ENCODE data around the gene HDAC7.

Gene HDAC7

DNA sequence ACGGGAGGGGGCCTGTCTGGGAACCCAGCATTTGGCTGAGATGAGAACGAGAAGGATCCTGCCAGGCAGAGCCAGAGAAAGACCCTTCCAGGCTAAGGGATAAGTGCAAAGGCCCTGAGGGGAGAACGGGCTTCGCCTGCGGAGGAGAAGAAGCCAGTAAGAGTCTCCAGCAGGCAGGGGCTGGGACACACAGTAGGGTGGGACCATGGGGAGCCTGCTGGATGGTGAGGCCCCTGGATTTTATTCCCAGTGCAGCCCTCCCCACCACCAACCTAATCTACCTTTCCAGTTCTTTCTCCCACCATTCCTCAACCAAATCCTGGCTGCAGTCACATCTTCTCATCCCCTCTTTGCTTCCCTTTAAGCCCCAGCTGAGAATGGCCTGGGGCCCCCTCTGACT lies 73.6 kb downstream of the HDAC7 start:
- DNase-seq (ENCODE audit: low spot score) = no peak

DNA sequence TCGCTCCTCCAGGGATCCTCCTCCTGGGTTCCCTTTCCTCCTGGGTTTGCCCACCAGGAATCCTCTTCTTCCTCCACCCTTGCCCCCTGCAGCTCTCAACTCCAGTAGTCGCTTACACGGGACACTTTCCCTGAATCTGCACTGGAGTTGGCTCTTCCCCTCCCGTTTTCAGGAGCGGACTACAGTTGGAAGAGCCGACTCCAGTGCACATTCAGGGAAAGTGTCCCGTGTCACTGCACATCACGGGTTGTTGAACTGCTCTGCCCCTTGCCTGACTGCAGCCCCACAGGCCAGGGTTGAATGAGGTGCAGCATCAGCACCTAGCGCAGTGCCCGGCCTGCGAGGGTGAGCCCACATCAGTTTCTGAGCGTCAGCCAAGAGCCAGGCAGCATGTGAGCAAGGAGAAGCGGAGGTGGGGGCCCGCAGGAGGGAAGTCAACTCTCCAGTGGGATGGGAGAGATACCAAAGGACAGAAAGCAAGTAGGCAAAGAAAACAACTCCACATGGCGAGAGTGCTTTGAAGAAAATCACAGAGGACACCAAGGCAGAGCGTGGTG lies 74.1 kb downstream of the HDAC7 start:
- DNase-seq (ENCODE audit: low spot score) = no peak

DNA sequence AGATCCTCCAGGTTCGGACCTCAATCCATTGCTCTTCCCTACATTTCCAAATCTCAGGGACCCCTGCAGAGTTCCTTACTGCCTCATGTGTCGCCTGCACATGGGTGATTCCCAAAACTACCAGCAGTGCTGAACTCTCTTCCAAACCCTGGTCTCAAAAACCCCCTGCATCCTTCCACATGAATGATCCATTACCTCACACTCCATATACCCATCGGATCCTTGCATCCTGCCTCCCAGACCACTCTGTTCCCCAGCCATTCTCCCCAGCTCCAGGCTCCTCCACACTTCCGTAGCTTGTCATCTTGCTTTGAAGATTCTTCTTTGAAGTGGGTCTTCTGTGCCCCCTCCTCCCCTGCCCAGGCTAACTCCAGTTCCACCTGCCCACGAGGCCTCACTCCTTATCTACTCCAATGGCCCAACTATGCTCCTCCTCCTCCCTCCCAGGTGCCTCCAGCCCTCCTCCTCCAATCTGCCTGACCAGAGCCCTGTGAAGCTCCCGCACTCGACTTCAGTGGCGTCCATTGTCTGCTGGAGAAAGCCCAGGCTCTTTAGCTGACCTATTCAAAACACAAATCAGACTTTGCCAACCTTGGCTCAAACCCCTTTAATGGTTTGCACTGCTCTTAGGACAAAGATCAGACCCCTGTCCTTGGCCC lies 74.8 kb downstream of the HDAC7 start:
- no peak for DNase-seq (ENCODE audit: low spot score)

DNA sequence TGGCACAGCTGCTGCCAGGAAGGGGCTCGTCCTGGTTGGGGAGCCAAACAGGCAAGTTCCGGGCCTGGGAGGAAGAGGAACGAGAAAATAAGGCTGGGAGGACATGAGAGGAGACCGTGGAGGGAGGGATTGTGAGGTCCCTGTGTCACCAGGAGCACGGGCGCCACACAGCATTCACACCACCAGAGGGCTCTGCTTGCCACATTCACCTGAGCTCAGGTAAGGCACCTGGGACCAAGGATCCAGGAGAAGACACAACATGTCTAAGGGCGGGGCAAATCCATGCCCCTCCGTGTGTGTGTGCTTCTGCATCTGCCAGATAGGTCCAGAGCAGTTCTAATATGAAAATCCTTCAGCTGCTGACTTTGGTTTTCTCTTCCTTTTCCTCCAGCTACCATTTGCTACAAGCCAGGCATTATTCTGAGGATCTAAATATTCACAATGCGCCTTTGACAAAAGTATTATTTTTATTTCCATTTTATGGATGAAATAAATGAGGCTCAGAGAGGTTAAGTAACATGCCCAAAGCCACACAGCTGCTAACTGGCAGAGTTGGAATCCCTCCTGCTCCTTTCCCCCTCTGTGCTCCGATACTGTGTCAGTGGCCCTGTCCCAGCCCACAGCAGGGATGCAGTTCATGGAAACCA lies 75.6 kb downstream of the HDAC7 start:
- DNase-seq (ENCODE audit: low spot score) = no peak

DNA sequence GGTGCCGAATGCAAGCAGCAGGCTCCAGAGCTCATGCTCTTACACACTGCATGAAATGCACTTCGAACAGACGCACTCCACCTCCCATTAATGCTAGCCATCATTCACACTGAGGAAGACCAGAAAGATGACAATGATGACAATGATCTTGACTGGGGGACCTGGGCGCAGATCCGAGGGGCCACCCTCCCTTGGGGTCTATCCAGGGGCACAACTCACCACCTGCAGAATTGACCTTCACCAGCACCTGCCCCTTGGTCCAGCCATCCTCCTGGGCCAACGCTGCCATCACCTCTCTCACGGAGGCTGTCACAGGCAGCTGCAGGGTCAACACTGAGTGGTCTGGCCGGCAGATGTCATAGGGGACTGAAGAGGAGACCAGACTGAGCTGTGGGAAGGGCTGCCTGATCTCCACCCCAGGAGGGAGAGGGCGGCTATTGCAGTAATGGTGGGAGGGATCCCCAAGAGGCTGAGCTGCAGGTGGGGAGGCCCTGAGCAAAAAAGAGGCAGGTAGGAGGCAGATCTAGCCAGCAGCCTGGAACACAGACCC lies 76.3 kb downstream of the HDAC7 start:
- no peak for DNase-seq (ENCODE audit: low spot score)

DNA sequence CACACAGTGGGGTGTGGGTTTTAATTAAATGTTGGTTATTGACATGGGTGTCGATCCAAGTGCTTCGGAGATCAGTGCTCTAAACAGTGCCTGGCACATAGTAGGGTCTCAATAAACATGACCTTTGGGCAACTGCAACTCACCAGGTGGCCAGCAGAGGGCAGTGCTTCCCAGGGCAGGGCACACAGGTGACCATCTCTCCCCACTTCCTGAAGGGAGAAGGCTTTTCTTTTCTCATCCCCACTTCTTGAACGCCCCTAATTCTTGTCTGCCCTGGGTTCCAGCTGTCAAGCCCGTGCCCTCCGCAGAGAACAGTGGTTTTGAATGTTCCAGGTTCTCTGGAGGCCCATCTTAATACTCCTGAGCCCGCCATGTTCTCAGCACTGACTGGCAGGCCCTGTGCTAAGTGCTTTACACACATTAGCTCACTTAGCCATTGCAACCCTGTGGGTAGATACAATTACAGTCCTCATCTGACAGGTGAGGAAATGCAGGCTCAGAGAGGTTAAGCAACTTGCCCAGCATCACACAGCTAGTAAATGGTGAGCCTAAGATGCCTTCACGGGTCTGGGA lies 77.4 kb downstream of the HDAC7 start:
- DNase-seq (ENCODE audit: low spot score) = peak; percentile 42

DNA sequence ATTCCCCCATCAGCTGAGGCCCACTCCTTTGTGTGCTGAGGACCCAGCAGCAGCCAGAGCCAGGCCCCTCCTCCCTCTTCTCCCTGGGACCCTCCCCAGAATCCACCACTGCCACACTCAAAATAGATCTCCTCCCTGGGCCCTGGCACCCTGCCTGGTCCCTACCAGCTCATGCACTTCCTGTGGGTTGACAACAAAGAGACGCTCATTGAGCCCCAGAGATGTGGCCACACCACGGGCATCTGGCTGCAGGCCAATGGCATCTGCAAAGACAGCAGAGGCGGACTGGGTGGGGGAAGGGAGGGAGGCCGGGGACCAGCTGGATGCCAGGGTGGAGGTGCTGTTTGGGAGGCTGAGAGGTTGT lies 78.4 kb downstream of the HDAC7 start:
- peak; percentile 91 for DNase-seq (ENCODE audit: low spot score)

DNA sequence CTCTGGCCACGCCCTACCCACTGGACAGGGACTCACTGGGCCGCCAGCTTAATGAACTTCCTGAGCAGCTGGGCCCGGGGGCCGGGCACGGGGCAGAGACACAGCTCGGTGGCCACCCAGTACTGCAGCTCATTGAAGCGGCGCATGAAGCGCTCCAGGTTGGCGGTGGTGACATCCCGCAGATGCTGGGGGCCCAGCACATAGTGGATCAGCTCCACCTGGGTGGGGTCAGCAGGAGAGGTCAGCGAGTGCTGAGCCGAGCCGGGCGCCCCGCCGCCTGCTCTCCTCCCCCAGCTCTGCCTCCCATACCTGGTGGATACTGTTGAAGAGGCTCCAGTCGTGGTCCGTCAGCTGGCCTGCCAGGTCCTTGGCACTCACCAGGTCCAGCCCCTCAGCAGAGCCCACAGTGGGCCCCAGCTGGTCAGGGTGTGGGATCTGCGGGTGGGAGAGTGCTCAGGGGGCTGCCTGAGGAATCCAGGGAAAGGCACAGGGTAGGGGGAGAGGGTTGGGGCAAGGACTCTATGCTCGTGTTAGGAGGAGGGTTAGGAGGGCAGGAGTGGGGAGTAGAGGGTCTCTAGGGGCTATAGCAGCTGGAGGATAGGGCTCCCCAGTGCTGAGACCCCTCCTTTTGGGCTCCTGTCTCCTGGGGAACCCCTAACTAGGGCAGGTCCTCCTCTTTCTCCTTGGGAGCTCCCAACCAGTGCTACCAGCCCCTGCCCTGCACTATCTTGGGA lies 78.9 kb downstream of the HDAC7 start:
- DNase-seq (ENCODE audit: low spot score) = no peak

DNA sequence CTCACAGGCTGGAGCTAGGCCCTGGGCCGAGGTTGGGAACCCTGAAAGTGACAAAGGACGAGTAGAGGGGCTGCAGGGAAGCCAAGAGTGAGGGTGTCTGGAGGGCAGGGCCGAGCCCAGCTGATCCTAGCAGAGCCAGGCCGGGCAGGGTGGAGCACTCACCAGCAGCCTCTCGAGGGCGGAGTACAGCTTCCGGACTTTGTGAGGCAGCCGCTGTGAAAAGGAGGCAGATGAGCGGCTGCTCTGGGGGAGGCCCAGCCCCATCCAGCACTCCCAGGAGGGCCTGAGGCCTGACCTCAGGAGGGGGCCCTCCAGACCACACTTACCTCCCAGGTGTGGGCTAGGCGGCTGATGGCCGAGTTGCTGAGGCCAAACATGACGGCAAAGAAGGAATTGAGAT lies 79.7 kb downstream of the HDAC7 start:
- DNase-seq (ENCODE audit: low spot score) = no peak

DNA sequence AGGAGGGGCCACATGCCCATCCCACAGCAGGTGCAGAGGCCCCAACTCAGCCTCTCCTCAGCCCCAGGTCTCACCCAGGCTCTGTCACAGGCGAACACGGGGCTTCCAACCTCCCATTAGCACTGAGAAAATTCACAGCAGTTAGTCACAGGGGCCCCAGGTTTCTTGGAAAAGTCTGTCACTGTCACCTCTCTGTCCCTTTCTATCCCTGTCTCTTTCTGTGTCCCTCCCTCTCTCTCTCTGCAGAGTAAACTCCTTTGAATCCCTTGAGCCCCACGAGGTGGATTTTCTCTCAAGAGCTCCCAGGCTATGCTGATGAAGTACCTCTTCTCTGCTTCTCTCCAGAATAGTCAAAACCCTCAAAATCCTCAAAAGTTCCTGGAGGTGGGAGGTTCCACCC lies 80.4 kb downstream of the HDAC7 start:
- no peak for DNase-seq (ENCODE audit: low spot score)

DNA sequence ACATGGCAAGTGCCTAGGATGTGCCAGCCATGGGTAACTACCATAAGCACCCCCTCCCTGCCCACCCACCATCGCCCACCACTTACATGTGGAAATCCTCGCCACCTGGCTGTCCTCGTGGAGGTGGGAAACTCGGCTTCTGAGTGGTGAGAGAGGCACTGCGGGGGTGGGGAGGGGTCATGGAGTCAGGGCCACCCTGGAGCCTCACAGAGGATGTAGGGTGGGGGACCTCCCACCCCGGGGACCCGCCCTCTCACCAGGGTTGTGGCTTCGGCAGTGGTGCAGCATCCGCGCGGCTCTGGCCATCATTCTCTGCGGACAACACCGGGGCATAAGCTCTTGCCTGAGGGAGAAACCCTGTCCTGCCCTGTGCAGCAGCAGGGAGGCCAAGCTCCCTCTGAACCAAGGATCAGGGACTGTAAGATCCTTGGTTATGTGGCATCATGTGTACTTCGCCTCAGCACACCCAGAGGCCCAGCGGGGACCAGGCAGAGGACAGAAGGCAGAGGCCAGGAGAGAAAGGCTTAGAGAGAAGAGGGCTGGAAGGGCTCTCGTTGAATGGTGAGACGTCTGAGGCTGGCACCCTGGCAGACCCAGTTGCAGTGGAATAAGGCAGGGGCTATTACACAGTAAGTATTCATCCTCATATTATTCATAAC lies 81.6 kb downstream of the HDAC7 start:
- DNase-seq (ENCODE audit: low spot score) = no peak

DNA sequence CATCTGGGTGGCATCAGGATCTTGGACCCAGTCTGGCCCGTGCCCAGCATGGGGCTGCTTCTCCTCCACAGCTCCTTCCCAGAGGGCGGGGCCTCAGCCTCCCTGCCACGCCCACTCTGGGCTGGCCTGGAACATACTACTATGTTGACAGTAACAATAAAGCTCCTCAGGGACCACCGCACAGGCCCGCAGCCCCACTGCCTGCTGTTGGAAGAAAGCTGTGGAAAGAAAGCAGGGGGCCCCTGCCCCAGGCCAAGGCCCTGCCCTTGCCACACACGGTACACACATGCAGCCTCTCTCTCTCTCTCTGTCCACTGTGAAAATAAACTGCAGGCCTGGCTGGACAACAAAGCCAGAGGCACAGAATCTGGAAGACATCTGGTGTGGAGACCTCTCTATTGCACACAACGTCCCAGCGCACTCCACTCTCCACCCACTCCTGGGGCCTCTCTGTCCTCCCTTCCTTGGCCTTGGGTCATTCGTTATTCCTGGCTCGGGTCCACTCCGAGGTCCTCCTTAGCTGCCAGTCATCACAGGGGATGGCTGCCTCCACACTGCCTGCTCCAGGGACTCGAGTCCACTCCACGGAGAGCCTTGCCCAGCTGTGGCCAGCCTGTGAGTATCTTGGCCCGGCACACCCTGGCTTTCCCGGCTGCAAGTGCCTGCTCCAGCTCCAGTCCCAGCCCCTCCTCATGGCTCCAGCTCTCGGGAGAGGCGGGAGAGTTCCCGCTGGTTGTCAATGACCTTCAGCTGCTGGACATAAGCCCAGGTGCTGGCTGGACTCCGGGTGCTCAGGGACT lies 82.6 kb downstream of the HDAC7 start:
- DNase-seq (ENCODE audit: low spot score) = no peak

DNA sequence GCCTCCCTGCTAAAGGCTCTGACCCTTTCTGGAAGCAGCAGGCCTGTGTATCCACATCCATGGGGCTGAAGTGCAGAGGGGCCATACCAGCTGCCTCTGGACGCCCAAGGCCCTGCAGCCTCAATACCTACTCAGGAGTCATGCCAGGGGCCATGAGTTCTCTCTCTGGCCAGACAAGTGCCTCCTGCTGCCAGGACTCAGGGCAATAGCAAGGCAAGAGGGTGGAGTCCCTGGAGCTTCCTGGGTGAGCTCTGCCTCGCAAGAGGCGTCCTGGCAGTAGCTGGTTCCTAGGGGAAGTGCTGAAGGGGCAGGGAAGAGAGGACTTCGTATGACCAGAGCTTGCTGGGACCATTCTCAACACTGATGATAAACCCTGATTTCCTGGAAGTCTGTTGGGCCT lies 83.5 kb downstream of the HDAC7 start:
- DNase-seq (ENCODE audit: low spot score) = no peak

DNA sequence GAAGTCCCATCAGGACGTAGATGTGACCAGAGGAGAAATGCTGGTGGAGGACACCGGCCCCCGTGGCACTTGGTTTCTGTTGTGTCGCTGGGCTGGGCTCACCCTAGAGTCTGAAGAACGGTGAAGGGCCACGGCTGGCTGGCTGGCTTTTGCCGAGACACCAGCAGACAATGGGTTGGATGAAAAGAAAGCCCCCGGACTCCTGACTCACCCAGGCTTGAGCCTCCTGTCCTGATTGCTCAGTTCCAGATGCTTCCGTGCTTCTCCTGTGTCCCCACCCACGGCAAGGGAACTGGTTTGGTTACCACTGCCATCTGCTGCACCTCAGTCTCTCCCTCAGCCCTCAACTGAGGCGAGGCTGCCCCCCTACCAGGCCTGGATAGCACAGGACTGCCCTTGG lies 84.1 kb downstream of the HDAC7 start:
- no peak for DNase-seq (ENCODE audit: low spot score)

DNA sequence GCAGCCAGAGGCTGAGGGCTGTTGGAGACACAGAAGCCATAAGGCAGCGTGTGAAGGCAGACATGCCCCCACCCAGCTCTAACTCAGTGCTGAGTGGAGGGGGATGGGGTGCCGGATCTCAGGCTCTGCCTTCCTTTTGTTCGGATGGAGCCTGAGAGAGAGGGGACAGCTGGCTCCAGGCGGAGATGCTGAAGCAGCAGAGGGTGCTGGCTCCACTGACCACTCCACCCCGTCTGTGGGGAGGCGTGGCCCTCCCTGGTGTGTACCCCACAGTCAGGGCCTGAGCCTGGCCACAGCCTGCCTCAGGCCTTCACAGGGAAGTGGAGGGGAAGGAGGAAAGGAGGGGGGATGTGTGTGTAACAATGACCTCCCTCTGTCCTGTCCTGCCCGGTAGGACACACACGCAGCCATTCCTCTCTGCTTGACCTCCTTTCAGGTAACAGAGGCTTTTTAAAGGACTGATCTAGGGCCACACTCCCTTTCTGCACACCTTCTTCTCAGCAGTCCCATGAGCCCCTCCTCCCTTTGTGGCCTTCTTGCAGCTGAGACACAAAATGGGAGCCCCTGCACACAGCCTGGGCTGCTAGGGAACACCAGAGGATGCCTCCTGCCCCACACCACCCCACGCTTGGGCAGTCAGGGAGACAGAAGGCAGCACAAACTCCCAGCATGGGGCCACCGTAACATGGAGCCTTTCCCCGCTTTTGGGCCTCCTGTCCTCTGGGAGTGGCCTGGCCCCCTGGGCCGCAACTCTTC lies 84.8 kb downstream of the HDAC7 start:
- DNase-seq (ENCODE audit: low spot score) = no peak

DNA sequence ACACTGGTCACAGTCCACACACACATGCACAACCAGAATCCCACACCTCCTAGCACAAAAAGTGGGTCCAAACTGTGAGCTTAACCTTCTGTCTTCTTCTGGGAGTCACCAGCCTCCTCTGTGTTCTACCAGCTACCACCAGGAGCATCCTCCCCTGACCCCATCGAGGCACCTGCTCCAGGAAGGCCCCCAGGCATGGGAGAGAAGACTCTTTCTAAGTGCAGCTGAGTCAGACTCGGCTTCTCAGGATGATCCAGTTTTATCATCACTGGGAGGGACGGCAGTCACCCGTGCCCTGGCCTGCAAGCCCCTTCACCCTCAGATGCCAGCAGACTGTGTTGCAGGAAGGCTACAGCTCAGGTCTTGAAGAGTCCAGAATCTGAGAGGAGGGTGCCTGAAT lies 86.6 kb downstream of the HDAC7 start:
- no peak for DNase-seq (ENCODE audit: low spot score)

All from COLO829 (cell line).